HG02588 (cell line): Measurements from ENCODE around the gene PRPS1.
"Not testable (repeated sequence)": the region's sequence is repeated elsewhere in the genome, so short reads cannot be mapped to it uniquely, and the experiment has no call there.

ENCODE experiments used
- ATAC-seq: cut with Tn5 transposase; IDR thresholded peaks from one replicate; pipeline ENCODE4 v1.9.1; 2021; ENCODE audit warnings: mild to moderate bottlenecking, moderate library complexity; ENCODE audit not compliant: unreplicated experiment

The PRPS1 gene

DNA sequence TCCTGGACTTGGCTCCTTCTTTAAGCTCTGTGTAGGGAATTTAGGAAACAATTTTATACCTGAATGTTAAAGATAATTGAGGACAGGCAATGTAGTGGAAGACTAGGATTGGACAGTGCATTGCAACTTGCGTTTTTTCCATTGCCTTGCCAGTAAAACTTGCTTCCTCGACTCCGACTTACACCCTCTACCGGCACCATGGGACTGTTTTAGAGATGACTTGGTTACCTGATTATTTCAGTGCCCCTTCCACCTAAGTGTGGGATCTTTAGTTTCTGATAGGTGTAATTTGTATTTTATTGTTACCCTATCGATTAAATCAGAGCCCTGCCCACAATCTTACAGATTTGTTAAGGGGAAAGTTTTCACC is 1.2 kb downstream of the PRPS1 start:
- ATAC-seq: no peak

DNA sequence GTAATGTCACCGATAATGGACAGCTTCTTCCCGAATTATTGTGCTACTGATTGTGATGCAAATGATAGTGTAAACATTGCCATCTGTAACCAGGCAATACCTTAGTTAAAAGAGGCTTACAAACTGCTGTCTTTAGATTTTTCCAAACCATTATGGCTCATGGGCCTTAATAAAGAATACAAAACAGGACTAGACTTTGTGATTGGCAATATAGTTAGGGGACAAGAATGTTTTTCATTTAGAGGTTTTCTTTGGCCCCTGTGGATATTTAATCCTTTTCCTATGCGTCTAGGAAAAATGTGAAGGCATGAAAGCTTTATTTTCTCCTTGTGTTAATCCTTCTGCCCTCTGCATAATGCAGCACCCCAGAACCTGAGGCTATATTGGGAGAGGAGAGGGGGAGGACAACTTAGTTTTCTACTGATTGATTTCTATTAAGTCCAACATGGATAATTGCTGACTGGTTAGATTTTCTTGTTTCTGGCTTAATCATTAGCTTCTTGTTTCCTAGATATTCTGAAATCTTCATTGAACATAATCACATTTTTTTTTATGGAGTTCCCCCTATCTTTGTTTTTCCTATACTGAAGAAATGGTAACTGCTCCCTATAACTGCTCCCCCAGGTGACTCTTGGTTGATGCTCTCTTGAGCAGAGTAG is 1.9 kb downstream of the PRPS1 start:
- no peak for ATAC-seq

DNA sequence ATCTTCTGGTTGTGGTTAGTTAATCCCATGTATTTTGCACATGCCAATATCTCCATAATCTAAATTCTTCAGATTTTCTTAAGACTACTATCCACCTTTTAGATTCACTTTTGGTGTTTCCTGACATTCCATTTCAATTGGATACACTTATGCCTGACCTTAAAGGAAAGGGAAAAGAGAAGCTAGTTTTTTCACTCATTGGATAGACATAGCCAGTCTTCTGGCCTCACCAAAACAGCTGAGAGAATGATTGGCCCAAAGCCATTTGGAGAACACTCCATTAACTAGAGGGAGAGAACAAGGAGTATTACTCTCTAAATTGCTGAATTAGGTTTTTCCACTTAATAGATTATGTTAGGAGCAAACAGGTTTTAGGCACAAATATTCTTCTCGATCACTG is 4.0 kb downstream of the PRPS1 start:
- no peak for ATAC-seq

DNA sequence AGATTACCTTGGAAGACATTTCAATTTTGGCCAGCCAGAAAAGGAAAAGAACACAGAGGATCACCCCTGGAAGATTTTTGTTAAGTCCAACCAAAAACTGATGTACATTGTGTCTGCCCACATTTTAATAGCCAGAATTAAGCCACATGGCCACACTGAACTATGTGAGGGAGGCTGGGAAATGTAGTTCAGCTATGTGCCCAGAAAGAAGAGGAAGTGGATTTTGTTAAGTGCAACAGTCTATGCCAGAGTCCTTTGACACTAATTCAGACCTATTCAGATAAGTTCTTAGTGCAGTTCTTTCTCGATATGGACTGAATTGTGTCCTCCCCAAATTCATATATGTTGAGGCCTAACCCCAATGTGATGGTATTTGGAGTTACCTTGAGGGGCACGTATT is 18.4 kb downstream of the PRPS1 start:
- no peak for ATAC-seq

DNA sequence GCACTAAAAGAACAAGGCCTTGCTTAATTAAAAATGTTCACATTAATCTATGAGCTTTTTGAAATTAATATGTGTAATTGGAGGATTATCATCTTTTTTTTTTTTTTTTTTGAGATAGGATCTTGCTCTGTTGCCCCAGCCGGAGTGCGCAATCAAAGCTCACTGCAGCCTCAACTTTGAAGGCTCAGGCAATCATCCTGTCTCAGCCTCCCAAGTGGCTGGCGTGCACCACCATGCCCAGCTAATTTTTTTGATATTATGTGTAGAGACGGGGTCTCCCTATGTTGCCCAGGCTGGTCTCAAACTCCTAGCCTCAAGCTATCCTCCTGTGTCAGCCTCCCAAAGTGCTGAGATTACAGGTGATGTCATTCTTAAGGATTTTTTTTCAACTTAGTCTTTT is 20.0 kb downstream of the PRPS1 start:
- ATAC-seq: no peak

DNA sequence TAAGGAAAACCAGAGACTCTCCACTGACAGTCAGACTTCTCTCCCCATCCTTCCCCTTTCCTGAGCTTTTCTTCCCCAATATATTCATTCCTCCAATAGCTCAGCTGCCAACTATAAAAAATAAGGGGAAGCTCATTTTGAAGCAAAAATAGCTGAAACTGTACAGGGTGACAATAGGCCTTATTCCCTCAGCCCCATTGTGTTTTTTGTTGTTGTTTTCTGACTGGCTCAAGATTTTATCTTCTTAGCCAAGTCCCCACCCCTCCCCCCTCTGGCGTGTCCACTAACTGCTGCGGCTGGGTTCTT is 26.2 kb downstream of the PRPS1 start:
- no peak for ATAC-seq

DNA sequence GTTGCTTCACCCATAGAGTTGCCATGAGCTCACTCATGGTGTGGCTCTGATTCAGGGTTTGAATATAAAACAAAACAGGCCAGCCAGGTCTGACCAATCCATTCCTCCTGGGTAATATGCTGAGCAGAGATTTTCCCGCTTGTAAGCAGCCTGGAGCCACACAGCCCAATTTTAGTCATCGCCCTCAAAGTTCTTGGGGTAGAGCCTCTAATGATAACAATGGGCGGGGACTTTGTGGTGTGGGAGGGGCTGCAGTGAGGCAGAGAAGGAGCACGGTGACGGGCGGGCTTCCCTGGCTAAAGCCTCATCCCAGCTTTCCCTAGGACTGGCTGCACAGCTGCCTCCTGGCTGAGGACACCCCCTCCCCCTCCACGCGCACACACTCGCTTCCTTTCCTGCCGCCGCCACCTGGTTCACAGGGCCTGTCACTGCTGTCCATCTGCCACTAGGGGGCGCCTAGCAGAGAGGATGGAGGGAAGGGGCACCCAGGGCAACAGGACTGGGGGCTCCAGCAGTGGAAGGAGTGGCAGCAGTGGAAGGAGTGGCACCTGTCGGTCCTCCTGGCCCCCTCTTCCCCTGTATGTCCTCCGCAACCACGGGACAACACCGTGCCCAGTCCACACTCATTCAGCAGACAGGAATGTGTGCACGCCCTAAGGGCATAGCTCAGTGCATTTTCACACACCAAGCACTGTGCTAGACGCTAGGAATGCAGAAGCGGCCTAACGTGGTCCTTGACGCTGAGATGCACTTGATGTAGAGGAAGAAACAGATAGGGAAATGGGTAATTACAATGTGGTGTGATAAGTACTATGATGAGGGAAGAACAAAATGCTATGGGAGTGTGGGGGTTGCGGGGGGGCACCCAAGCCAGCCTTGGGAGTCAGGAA is 26.8 kb downstream of the PRPS1 start:
- no peak for ATAC-seq

DNA sequence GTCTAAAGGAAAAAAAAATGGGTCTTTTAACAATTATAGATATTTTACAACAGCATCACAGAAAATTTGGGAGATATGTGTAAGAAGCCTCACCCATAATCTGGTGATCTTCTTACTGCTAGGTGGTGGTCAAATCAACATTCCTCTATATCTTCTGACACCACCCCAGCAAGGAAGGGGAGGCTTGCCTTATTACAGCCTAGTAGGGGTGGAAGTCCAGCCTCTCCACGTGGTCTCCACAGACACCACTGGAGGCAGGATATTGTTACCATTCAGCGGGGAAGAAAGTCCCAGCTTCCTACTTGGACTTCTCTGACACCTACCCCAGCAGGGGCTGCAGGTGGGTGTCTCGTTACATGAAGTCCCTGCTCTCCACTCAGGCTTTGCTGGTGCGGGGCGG is 28.7 kb downstream of the PRPS1 start:
- ATAC-seq: no peak

DNA sequence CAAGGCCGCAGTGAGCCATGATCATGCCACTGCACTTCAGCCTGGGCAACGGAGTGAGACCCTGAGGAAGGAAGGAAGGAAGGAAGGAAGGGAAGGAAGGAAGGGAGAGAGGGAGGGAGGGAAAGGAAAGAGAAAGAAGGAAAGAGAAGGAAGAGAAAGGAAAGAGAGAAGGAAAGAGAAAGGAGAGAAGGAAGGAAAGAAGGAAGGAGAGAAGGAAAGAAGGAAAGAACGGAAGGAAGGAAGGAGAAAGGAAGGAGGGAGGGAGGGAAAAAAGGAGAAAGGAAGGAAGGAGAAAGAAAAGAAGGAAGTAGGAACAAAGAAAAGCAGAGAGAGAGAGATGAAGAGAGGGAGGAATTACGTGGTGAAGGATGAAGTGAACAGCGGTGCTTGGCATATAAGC is 30.4 kb downstream of the PRPS1 start:
- no peak for ATAC-seq

DNA sequence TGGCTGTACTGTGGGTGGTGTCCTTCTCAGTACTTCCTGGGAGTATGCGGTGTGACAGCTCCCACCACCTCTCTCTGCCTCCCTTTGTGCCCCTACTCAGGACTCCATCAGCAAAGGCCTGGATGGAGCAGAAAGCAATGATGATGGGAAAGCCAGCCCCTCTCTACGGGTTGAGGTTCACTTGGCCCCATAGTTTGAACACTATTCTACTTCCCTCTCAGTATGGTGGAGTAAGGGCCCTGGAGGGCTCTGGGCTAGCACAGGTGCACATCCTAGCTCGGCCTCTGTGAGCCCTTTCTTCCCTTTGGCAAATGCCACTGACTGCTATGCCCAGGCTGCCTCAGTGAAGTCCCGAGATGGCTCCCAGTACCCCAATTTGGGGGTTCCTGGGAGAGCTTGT is 31.0 kb downstream of the PRPS1 start:
- no peak for ATAC-seq

DNA sequence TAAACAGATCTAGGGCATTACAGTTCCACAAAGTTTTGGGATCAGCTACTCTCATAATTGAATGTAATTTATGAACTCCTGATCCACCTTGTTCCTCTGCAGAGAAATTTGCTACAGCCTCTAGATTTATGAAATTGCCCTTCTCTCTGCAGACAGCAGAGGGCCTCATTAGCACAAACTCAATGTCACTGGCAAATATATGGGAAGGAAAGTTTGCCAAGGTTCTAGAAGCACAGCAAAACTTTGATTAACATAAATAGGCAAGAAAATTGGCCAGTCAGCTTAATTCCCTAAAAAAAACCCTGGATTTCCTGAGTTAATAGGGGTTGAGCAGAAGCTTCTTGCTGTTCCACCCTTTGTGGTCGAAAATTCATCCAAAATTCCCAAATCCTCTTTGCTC is 31.5 kb downstream of the PRPS1 start:
- ATAC-seq: no peak

DNA sequence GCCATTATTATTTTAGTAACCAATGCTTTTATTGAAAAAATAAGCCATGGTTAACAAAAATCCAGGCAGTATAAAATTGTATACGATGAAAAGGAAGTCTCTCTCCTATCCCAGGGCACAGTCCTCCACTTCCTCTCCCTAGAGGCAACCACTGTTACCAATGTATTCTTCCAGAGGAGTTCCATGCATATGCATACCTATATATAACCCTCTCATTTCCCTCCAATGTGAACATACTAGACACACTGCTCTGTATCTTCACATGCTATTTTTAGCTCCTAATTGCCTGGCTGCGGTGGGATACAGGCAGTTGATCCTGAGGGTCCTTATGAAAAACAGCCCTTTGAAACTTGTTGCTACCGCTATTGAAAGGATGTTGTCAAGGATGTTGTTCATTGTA is 33.8 kb downstream of the PRPS1 start:
- ATAC-seq: no peak

DNA sequence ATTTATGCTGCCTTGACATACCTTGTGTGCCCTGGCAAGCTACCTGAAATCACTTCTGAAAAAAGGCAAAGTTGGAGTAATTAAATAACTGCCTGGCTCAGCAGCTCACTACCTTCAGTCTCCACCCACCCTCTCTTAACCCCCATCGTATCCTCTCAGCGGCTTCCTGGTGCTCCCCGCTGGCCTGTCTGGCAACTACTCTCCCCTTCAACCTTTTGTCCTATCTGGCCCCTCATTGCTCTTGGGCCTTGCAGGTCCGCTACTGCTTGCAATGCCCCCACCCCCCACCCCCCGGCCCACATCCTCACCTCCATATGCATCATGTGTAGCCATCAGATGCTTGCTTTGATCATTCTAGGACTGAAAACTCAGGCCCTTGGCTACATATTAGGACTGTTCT is 34.5 kb downstream of the PRPS1 start:
- ATAC-seq: no peak

DNA sequence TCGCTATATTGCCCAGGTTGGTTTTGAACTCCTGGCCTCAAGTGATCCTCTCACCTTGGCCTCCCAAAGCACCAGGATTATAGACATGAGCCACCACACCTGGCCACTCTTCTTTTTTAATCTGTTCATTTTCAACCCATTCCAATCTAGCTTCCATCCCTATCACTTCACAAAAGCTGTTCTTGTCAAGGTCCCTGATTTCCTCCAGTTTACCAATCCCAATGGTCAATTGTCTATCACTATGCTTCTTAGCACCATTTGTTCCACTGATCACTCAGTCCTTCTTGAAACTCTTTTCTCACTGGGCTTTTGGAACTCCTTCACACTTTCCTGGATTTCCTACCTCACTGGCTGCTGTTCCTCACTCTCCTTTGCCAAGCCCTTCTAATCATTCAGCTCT is 38.6 kb downstream of the PRPS1 start:
- no peak for ATAC-seq

DNA sequence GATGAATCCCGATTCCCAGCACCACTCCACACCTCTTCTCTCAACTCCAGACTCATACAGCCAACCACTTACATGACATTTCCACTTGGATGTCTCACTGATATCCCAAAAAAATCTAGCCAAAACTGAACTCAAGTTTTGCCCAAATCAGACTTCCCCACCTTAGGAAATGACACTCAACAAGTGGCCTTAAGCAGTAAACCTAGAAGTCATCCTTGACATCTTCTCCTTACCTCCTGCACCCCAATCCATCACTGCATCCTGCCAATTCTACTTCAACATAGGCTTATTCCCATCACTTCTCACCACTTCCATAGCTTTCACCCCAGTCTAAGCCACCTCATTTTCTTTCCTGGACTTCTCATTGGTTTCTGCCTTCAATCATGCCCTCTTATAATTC is 39.1 kb downstream of the PRPS1 start:
- ATAC-seq: no peak

DNA sequence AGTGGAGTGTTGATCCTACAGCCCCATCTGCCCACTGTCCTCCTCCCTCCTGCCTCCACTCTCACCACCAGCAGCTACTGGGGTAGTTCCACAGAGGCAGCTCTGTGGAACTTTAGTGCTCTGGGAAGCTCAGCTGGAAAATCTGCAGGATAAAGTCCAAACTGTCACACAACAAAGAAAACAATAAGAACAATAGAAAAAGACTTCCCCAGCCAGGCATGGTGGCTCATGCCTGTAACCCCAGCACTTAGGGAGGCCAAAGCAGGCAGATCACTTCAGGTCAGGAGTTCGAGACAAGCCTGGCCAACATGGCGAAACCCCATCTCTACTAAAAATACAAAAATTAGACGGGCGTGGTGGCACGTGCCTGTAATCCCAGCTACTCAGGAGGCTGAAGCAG is 40.4 kb downstream of the PRPS1 start:
- not testable (repeated sequence) for ATAC-seq

DNA sequence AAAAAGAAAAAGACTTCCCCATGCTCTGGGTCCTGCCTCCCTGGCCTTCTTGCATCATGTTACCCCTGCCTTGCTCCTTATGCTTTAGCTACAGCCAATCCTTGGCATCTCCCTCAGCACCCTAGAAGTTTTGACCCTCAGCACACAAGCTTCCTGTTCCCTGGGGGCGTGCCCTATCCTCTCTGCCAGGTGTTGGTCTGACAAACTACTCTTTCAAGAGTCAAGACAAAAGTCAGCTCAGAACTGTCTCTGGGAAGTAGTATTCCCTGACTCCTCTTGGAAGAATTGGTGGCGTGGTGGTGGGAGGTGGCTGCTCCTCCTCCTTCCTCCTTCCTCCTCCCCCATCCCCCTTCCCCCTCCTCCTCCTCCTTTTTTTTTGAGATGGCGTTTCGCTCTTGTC is 41.0 kb downstream of the PRPS1 start:
- no peak for ATAC-seq

DNA sequence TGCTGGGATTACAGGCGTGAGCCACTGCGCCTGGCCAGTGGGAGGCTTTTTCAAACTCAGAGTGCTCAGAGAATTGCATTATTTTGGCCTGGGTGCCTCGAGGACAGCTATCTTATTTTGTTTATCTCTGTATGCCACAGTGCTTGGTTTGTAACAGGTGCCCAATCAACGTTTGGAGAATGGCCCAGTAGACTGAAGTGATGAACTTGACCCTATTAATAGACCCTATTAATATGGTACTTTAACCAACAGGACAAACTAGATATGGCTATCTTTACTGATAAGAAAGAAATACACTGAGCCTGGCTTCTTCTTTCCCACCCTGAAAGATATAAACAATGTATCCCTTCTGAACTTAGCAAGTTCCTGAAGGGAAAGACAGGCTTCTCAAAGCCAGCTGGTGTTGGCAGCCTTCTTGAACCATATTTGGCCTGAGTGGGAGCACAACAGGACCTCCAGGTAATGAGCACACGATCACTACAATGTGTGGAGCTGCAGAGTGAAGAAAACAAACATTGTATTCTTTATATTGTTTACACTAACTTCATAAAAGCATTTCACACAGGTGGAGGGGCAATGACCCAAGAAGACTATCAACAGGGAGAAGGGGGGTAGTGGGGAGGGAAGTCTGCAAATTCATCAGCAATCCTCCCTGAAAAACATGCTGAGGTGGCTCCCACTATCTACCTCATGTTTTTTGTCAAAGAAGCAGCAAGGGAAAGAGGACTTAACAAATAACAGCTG is 41.7 kb downstream of the PRPS1 start:
- no peak for ATAC-seq

DNA sequence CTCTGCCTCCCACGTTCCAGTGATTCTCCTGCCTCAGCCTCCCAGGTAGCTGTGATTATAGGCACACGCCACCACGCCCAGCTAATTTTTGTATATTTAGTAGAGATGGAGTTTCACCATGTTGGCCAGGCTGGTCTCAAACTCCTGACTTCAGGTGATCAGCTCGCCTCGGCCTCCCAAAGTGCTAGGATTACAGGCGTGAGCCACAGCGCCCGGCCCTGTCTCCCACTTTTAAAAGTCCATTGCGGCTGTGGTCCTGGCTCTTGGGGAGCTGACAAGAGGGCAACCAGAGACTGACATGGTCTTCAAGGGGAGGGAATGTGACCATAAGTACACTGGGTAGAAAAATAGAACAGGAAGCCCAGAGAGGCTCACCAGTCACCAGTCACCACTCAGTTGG is 42.9 kb downstream of the PRPS1 start:
- not testable (repeated sequence) for ATAC-seq

DNA sequence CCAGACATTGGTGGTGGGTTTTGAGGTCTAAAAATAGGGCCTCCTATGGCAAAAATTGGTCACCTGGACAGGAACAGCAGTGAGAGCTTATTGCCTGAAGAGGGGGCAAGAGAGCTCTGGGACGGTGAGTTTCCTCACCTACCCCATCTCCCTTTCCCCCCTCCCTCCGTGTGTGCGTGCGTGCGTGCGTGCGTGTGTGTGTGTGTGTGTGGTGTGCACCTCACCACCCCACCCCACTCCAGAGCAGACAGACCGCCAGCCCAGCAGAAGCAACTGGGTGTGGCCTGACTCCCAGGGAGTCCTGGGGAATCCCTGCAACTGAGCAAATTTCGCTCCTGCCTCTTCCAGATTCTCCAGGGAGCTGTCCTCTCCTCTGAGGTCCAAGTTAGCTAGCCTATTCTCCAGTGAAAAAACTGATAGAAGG is 44.7 kb downstream of the PRPS1 start:
- peak; percentile 27 for ATAC-seq

DNA sequence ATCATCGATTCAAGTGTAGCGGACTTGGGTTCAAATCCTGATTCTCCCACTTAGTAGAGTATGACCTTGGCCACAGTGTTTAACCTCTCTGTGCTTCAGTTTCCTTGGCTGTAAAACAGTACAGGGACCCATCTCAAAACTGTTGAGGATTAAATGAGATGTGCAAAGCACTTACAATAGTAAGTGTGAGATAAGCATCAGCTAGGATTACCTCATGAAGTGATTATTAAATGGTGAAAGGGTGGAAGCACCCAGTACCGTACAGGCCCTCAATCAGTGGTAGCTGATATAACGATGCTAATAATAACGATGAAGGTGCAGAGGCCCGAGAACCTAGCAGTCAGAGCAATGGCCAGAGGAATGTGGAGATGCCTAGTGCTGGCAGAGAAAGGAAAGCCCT is 45.1 kb downstream of the PRPS1 start:
- peak; percentile 1 for ATAC-seq

DNA sequence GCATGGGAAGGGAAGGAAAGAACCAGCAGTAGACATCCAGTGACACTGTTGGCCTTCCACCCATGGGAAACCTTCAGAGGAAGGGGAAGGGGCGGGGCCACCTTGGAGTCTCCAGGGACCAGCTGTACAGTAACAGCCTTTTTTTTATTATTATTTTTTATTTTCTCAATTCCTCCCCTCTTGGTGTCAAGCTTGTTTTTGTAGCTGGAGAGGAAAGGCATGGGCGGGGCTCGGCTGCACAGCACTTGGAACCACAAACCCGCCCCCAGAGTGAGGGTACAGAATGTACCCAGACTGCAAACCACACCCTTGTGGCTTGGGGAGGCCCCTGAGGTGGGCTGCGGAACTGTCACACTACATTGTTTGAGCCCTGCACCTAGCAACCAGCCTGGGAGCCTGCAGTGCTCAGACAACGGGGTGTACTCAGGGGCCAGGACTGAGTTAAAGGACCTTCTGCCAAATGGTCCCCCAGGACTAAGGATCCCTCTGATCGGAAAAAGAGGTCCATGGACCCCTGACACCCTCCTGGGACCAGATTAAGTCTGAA is 45.7 kb downstream of the PRPS1 start:
- peak; percentile 86 for ATAC-seq
